Activated CD8-positive, alpha-beta T cell treated with anti-CD3 and anti-CD28 coated beads, Interleukin-2, amount 10 ng/mL, durations not matched to agents 7 days and 5 days (primary cell): ENCODE measurements around the gene INVS. TPM values are rescaled to one million over a fixed set of nuclear protein-coding genes. Genes with fewer than 3 reads are reported as not detected.

Experiments
- ATAC-seq: fragments of 150-1000 bp; cut with Tn5 transposase; one replicate; pipeline ENCODE4 v1.10.0; 2021; ENCODE audit warnings: moderate library complexity
- CTCF ChIA-PET: fragments of 350-600 bp; sonication (Branson Sonifier 250); formaldehyde crosslinking; loops from one replicate; lab custom pipeline; 2021; ENCODE audit warnings: antibody characterized with exemption; lab: Charles Lee
- POLR2A ChIA-PET: fragments of 350-600 bp; sonication (Branson Sonifier 250); formaldehyde crosslinking; loops from one replicate; lab custom pipeline; 2021; ENCODE audit warnings: antibody characterized with exemption; lab: Charles Lee
- DNase-seq: peaks from one replicate; pipeline ENCODE4 v3.0.0-alpha.2; 2020
- H3K27ac Mint-ChIP-seq: one replicate; pipeline ENCODE4 v1.8.0; 2021; ENCODE audit warnings: mild to moderate bottlenecking, mixed read lengths
- H3K27me3 Mint-ChIP-seq: one replicate; pipeline ENCODE4 v1.8.0; 2021; ENCODE audit warnings: low read depth, mixed read lengths
- H3K36me3 Mint-ChIP-seq: one replicate; pipeline ENCODE4 v1.8.0; 2021; ENCODE audit warnings: low read depth, mixed read lengths
- H3K4me1 Mint-ChIP-seq: one replicate; pipeline ENCODE4 v1.8.0; 2021; ENCODE audit warnings: low read depth, mixed read lengths
- H3K4me3 Mint-ChIP-seq: one replicate; pipeline ENCODE4 v1.8.0; 2021; ENCODE audit warnings: mild to moderate bottlenecking, mixed read lengths
- H3K9me3 Mint-ChIP-seq: one replicate; pipeline ENCODE4 v1.8.0; 2022; ENCODE audit warnings: mixed read lengths; ENCODE audit not compliant: insufficient read depth
- total RNA-seq, 2 experiments: library from RNA; stranded (reverse); gene quantifications; one replicate each; pipeline ENCODE4 v1.2.3, GENCODE V29; 2021

INVS gene
- total RNA-seq, 2 experiments from 2014 or later, result 19.8 to 21.8 TPM

- ChIA-PET CTCF (no interaction called here), POLR2A (no interaction called here)
- Mint-ChIP-seq H3K36me3 (peaks cover 22% of the 10 kb centered on the region), H3K4me3 (no peak overlapping the region), H3K27ac (no peak overlapping the region), H3K27me3 (no peaks in the 10 kb centered on the region), H3K4me1 (no peaks in the 10 kb centered on the region), H3K9me3 (peaks cover 5% of the 10 kb centered on the region)
- ATAC-seq, result no peak
- no peak for DNase-seq
Measured at GRCh38 chr9:100170085-100170484, 71.0 kb downstream of the INVS start.

- Mint-ChIP-seq H3K4me3 (no peak overlapping the region), H3K27ac (no peak overlapping the region), H3K27me3 (no peaks in the 10 kb centered on the region), H3K36me3 (peaks cover 24% of the 10 kb centered on the region), H3K4me1 (no peaks in the 10 kb centered on the region), H3K9me3 (peaks cover 5% of the 10 kb centered on the region)
- ChIA-PET CTCF (no interaction called here), POLR2A (no interaction called here)
- ATAC-seq (no peak), DNase-seq (no peak)
Measured at GRCh38 chr9:100170556-100170955, 71.5 kb downstream of the INVS start.

- CTCF ChIA-PET, result no interaction called here
- H3K4me1 Mint-ChIP-seq, result no peaks in the 10 kb centered on the region
- no peak overlapping the region for H3K4me3 Mint-ChIP-seq
- DNase-seq (no peak), ATAC-seq (no peak)
- peaks cover 32% of the 10 kb centered on the region for H3K36me3 Mint-ChIP-seq
- H3K27ac Mint-ChIP-seq, result no peak overlapping the region
- no peaks in the 10 kb centered on the region for H3K27me3 Mint-ChIP-seq
- peaks cover 32% of the 10 kb centered on the region for H3K9me3 Mint-ChIP-seq
- POLR2A ChIA-PET, result no interaction called here
Measured at GRCh38 chr9:100186356-100186755, 87.3 kb downstream of the INVS start.

GRCh38 chr9:100190339-100190738, 91.3 kb downstream of the INVS start:
- DNase-seq (no peak), ATAC-seq (no peak)
- Mint-ChIP-seq H3K9me3 (peaks cover 44% of the 10 kb centered on the region), H3K27me3 (no peaks in the 10 kb centered on the region), H3K4me1 (no peaks in the 10 kb centered on the region), H3K36me3 (peaks cover 41% of the 10 kb centered on the region), H3K4me3 (no peak overlapping the region), H3K27ac (no peak overlapping the region)
- ChIA-PET POLR2A (no interaction called here), CTCF (no interaction called here)

GRCh38 chr9:100191264-100191663, 92.2 kb downstream of the INVS start:
- CTCF ChIA-PET, result no interaction called here
- POLR2A ChIA-PET, result no interaction called here
- Mint-ChIP-seq H3K27ac (no peak overlapping the region), H3K4me1 (no peaks in the 10 kb centered on the region), H3K9me3 (peaks cover 44% of the 10 kb centered on the region), H3K36me3 (peaks cover 43% of the 10 kb centered on the region), H3K4me3 (no peak overlapping the region), H3K27me3 (no peaks in the 10 kb centered on the region)
- ATAC-seq, result no peak
- DNase-seq, result no peak

GRCh38 chr9:100193078-100193477, 94.0 kb downstream of the INVS start:
- ATAC-seq, result no peak
- Mint-ChIP-seq H3K27me3 (no peaks in the 10 kb centered on the region), H3K36me3 (peaks cover 35% of the 10 kb centered on the region), H3K9me3 (peaks cover 38% of the 10 kb centered on the region), H3K27ac (no peak overlapping the region), H3K4me1 (no peaks in the 10 kb centered on the region), H3K4me3 (no peak overlapping the region)
- no peak for DNase-seq
- ChIA-PET CTCF (no interaction called here), POLR2A (no interaction called here)

- Mint-ChIP-seq H3K27me3 (no peaks in the 10 kb centered on the region), H3K4me3 (no peak overlapping the region), H3K4me1 (no peaks in the 10 kb centered on the region), H3K36me3 (peaks cover 17% of the 10 kb centered on the region), H3K9me3 (peaks cover 21% of the 10 kb centered on the region), H3K27ac (no peak overlapping the region)
- DNase-seq (no peak), ATAC-seq (no peak)
- CTCF ChIA-PET, result no interaction called here
- POLR2A ChIA-PET, result no interaction called here
Measured at GRCh38 chr9:100196215-100196614, 97.2 kb downstream of the INVS start.

GRCh38 chr9:100196828-100197227, 97.8 kb downstream of the INVS start:
- ATAC-seq, result no peak
- H3K4me1 Mint-ChIP-seq, result no peaks in the 10 kb centered on the region
- H3K4me3 Mint-ChIP-seq, result no peak overlapping the region
- peaks cover 15% of the 10 kb centered on the region for H3K9me3 Mint-ChIP-seq
- CTCF ChIA-PET, result no interaction called here
- no peak for DNase-seq
- no peak overlapping the region for H3K27ac Mint-ChIP-seq
- peaks cover 11% of the 10 kb centered on the region for H3K36me3 Mint-ChIP-seq
- POLR2A ChIA-PET, result no interaction called here
- H3K27me3 Mint-ChIP-seq, result no peaks in the 10 kb centered on the region

GRCh38 chr9:100197553-100197952, 98.5 kb downstream of the INVS start:
- Mint-ChIP-seq H3K27me3 (no peaks in the 10 kb centered on the region), H3K36me3 (peaks cover 11% of the 10 kb centered on the region), H3K4me3 (no peak overlapping the region), H3K27ac (no peak overlapping the region), H3K4me1 (no peaks in the 10 kb centered on the region), H3K9me3 (peaks cover 13% of the 10 kb centered on the region)
- ATAC-seq (no peak), DNase-seq (no peak)
- POLR2A ChIA-PET, result no interaction called here
- CTCF ChIA-PET, result no interaction called here

GRCh38 chr9:100202806-100203205, 103.8 kb downstream of the INVS start:
- DNase-seq (no peak), ATAC-seq (no peak)
- peaks cover 7% of the 10 kb centered on the region for H3K9me3 Mint-ChIP-seq
- ChIA-PET CTCF (interaction anchor here (0.8 to 1.5 kb wide), 4 partner anchors 12 to 122 kb away, joined by 3 to 5 read pairs (median 3); no protein-coding TSS in a partner anchor), POLR2A (no interaction called here)
- H3K4me1 Mint-ChIP-seq, result no peaks in the 10 kb centered on the region
- no peak overlapping the region for H3K27ac Mint-ChIP-seq
- H3K4me3 Mint-ChIP-seq, result no peak overlapping the region
- H3K36me3 Mint-ChIP-seq, result no peaks in the 10 kb centered on the region
- no peaks in the 10 kb centered on the region for H3K27me3 Mint-ChIP-seq

GRCh38 chr9:100204796-100205195, 105.8 kb downstream of the INVS start:
- POLR2A ChIA-PET, result no interaction called here
- Mint-ChIP-seq H3K4me1 (peaks cover 1% of the 10 kb centered on the region), H3K36me3 (no peaks in the 10 kb centered on the region)

GRCh38 chr9:100206899-100207298, 107.9 kb downstream of the INVS start:
- H3K36me3 Mint-ChIP-seq, result no peaks in the 10 kb centered on the region
- no peak overlapping the region for H3K27ac Mint-ChIP-seq
- CTCF ChIA-PET, result interaction anchor here (1.4 kb wide), 1 partner anchor 11 kb away, joined by 3 read pairs; no protein-coding TSS in a partner anchor
- no peak for ATAC-seq
- no peaks in the 10 kb centered on the region for H3K9me3 Mint-ChIP-seq
- no peak overlapping the region for H3K4me3 Mint-ChIP-seq
- H3K27me3 Mint-ChIP-seq, result no peaks in the 10 kb centered on the region
- peaks cover 8% of the 10 kb centered on the region for H3K4me1 Mint-ChIP-seq
- POLR2A ChIA-PET, result no interaction called here
- no peak for DNase-seq

More at GRCh38 chr9:100204796-100205195, 105.8 kb downstream of the INVS start:
- CTCF ChIA-PET, result interaction anchor here (1.7 kb wide), 1 partner anchor 10 kb away, joined by 3 read pairs; no protein-coding TSS in a partner anchor
- H3K9me3 Mint-ChIP-seq, result peaks cover 5% of the 10 kb centered on the region
- H3K4me3 Mint-ChIP-seq, result no peak overlapping the region
- ATAC-seq, result no peak
- H3K27me3 Mint-ChIP-seq, result no peaks in the 10 kb centered on the region
- H3K27ac Mint-ChIP-seq, result no peak overlapping the region
- DNase-seq, result no peak

- peaks cover 8% of the 10 kb centered on the region for H3K4me1 Mint-ChIP-seq
- ChIA-PET CTCF (interaction anchor here (1.3 to 3.2 kb wide), 2 partner anchors 11 to 223 kb away, joined by 4 to 10 read pairs; no protein-coding TSS in a partner anchor), POLR2A (no interaction called here)
- H3K27ac Mint-ChIP-seq, result no peak overlapping the region
- H3K4me3 Mint-ChIP-seq, result no peak overlapping the region
- H3K27me3 Mint-ChIP-seq, result no peaks in the 10 kb centered on the region
- no peaks in the 10 kb centered on the region for H3K9me3 Mint-ChIP-seq
- DNase-seq (no peak), ATAC-seq (no peak)
- no peaks in the 10 kb centered on the region for H3K36me3 Mint-ChIP-seq
Measured at GRCh38 chr9:100208673-100209072, 109.6 kb downstream of the INVS start.
